HG03432 (cell line): ENCODE measurements around the gene NTN5.
"Not testable (repeated sequence)": the region's sequence is repeated elsewhere in the genome, so short reads cannot be mapped to it uniquely, and the experiment has no call there.

Source experiments
- ATAC-seq: cut with Tn5 transposase; IDR thresholded peaks from one replicate; pipeline ENCODE4 v1.9.1; 2021; ENCODE audit warnings: mild to moderate bottlenecking, moderate library complexity; ENCODE audit not compliant: unreplicated experiment

The NTN5 gene

GRCh38 chr19:48698046-48698445 is 25.2 kb upstream of the NTN5 start:
- ATAC-seq: no peak

- no peak for ATAC-seq
These were observed 23.7 kb upstream of the NTN5 start for GRCh38 chr19:48696353-48697010.

GRCh38 chr19:48695743-48696352 is 23.0 kb upstream of the NTN5 start, which contains the start of gene FUT2:
FUT2 (plus strand) TSS chr19:48695971; CDS start chr19:48702957, 6,986 bp downstream.
- no peak for ATAC-seq

- ATAC-seq: not testable (repeated sequence)
These were observed 20.8 kb upstream of the NTN5 start for GRCh38 chr19:48693629-48694028.

GRCh38 chr19:48689449-48689848 is 16.6 kb upstream of the NTN5 start:
- ATAC-seq: no peak

- no peak for ATAC-seq
These were observed 15.0 kb upstream of the NTN5 start for GRCh38 chr19:48687776-48688175.

- not testable (repeated sequence) for ATAC-seq
These were observed 13.8 kb upstream of the NTN5 start for GRCh38 chr19:48686637-48687036.

GRCh38 chr19:48686088-48686487 is 13.3 kb upstream of the NTN5 start:
- no peak for ATAC-seq

- ATAC-seq: no peak
These were observed 12.8 kb upstream of the NTN5 start for GRCh38 chr19:48685583-48685982.

- no peak for ATAC-seq
These were observed 10.5 kb upstream of the NTN5 start for GRCh38 chr19:48683349-48683748.

- no peak for ATAC-seq
These were observed 8.3 kb upstream of the NTN5 start for GRCh38 chr19:48681127-48681470.

- no peak for ATAC-seq
These were observed 7.8 kb upstream of the NTN5 start for GRCh38 chr19:48680436-48681126.

GRCh38 chr19:48680006-48680405 is 7.2 kb upstream of the NTN5 start:
- not testable (repeated sequence) for ATAC-seq

- ATAC-seq: no peak
These were observed 5.4 kb upstream of the NTN5 start for GRCh38 chr19:48678201-48678600.

- ATAC-seq: no peak
These were observed 4.1 kb upstream of the NTN5 start for GRCh38 chr19:48676887-48677286.

GRCh38 chr19:48676487-48676886 is 3.7 kb upstream of the NTN5 start:
- ATAC-seq: no peak

- ATAC-seq: no peak
These were observed 2.4 kb upstream of the NTN5 start for GRCh38 chr19:48674921-48675824.

- ATAC-seq: no peak
These were observed 1.5 kb upstream of the NTN5 start for GRCh38 chr19:48674216-48674809.

- ATAC-seq: no peak
These were observed 751 bp upstream of the NTN5 start for GRCh38 chr19:48673436-48674100.

GRCh38 chr19:48671446-48671995 is 1.3 kb downstream of the NTN5 start:
- no peak for ATAC-seq
